K562 (cell line): ENCODE data around the gene CCDC106. TPM values are rescaled to one million over a fixed set of nuclear protein-coding genes. Genes with fewer than 3 reads are reported as not detected.
A peak's percentile ranks its signal among the peaks of the same experiment; 100 is the strongest.

Source experiments
- CREB3L1 ChIP-seq: fragments of 450-650 bp; IDR thresholded peaks from 2 replicates; pipeline ENCODE4 v1.6.1; 2014; ENCODE audit warnings: low read depth, mild to moderate bottlenecking, moderate library complexity, borderline replicate concordance
- PKNOX1 ChIP-seq: fragments of 450-650 bp; IDR thresholded peaks from 2 replicates; pipeline ENCODE4 v1.6.1; 2016
- SETDB1 ChIP-seq: IDR thresholded peaks from one replicate; pipeline ENCODE4 v1.6.1; 2012; ENCODE audit warnings: low read length, control low read depth, inconsistent platforms
- SIX5 ChIP-seq, 2 experiments: IDR thresholded peaks; 2 replicates each; pipeline ENCODE4 v1.6.1; 2011; ENCODE audit warnings: low read length in 2 of 2, borderline replicate concordance in 1 of 2, low read depth in 1 of 2, mild to moderate bottlenecking in 1 of 2, moderate library complexity in 1 of 2; ENCODE audit not compliant: insufficient read depth in 1 of 2
- polyA plus RNA-seq, 8 experiments: library from polyadenylated mRNA; depleted of rRNA in 4 of 8; stranded (reverse) in 5 of 8; unstranded in 3 of 8; fragments of >200 nt; fragmentation: Nextera tagmentation in 2 of 8; fragmentation: Illumina TruSeq in 1 of 8; extraction: Ambion mirVana in 2 of 8; extraction: Trizol in 1 of 8; gene quantifications; 2 replicates each; pipeline versions ENCODE4 v1.2.1 to v1.2.3, GENCODE V29; 2011 to 2014; ENCODE audit warnings: inconsistent platforms in 1 of 8, missing spikeins in 1 of 8
- total RNA-seq, 7 experiments: library from RNA; depleted of rRNA in 6 of 7; stranded (reverse); fragments of >200 nt in 6 of 7; fragmentation: Illumina TruSeq in 2 of 7; extraction: Trizol in 2 of 7; gene quantifications; 2 replicates each; pipeline versions ENCODE4 v1.2.1 to v1.2.3, GENCODE V29; 2011 to 2021; ENCODE audit warnings: low replicate concordance in 1 of 7
- TF ChIP-seq, protein P1 (sequence below), 2 experiments: fragments of 450-650 bp; IDR thresholded peaks; 2 replicates each; pipeline ENCODE4 v1.6.1; 2016; ENCODE audit warnings: mild to moderate bottlenecking in 2 of 2, borderline replicate concordance in 1 of 2, low read depth in 1 of 2, moderate library complexity in 1 of 2

CCDC106 gene
- total and polyA plus RNA-seq, 9 of the 15 experiments (the other 6 are each of a cell fraction or from before 2014, with no cell fraction given): 0.10 to 27.5 (median 15.0) TPM; not detected in 1

GRCh38 chr19:55640043-55640576, 7.9 kb upstream of the CCDC106 start (continued):
- TF ChIP-seq, protein P1, sequence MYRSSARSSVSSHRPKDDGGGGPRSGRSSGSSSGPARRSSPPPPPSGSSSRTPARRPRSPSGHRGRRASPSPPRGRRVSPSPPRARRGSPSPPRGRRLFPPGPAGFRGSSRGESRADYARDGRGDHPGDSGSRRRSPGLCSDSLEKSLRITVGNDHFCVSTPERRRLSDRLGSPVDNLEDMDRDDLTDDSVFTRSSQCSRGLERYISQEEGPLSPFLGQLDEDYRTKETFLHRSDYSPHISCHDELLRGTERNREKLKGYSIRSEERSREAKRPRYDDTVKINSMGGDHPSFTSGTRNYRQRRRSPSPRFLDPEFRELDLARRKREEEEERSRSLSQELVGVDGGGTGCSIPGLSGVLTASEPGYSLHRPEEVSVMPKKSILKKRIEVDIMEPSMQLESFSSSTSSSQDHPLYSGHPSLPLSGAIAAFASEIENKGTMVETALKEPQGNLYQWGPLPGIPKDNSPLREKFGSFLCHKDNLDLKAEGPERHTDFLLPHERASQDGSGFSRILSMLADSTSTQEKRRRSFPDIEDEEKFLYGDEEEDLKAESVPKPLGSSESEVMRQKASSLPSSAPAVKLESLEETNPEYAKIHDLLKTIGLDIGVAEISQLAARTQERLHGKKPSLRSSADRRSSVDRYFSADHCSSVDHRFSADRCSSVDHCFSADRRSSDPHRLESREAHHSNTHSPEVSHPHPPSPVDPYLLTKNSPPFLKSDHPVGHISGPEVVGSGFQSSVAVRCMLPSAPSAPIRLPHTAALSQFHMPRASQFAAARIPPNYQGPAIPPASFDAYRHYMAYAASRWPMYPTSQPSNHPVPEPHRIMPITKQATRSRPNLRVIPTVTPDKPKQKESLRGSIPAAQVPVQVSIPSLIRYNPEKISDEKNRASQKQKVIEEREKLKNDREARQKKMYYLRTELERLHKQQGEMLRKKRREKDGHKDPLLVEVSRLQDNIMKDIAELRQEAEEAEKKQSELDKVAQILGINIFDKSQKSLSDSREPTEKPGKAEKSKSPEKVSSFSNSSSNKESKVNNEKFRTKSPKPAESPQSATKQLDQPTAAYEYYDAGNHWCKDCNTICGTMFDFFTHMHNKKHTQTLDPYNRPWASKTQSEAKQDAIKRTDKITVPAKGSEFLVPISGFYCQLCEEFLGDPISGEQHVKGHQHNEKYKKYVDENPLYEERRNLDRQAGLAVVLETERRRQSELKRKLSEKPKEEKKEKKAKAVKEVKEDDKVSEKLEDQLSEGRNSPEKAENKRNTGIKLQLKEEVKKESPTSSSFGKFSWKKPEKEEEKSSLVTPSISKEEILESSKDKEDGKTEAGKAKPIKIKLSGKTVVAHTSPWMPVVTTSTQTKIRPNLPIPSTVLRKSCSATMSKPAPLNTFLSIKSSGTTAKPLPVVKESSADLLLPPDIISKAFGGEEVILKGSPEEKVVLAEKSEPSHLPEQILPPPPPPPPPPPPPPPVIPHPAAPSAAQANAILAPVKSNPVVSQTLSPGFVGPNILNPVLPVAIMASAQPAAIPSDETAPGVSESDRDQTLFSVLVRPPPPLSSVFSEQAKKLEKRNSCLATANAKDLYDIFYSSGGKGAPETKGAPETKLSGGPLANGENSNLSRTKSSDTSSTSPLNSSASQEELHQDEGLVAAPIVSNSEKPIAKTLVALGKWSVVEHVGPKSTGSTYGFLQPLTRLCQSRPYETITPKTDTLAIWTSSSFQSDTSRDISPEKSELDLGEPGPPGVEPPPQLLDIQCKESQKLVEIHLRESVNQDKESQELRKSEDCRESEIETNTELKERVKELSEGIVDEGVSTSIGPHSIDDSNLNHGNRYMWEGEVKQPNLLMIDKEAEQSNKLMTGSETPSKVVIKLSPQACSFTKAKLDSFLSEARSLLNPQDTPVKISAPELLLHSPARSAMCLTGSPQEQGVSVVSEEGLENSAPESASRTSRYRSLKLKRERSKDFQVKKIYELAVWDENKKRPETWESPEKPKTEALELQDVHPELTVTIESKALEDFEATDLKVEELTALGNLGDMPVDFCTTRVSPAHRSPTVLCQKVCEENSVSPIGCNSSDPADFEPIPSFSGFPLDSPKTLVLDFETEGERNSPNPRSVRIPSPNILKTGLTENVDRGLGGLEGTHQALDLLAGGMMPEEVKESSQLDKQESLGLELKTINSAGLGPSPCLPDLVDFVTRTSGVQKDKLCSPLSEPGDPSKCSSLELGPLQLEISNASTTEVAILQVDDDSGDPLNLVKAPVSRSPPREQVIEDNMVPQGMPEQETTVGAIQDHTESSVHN (IDR thresholded peaks at IDR 0.05; ENCODE audit: borderline replicate concordance in 1 of 2, low read depth in 1 of 2): no peak
- no peak for TF ChIP-seq PKNOX1
- no peak for TF ChIP-seq SIX5 (IDR thresholded peaks at IDR 0.05; ENCODE audit: borderline replicate concordance in 1 of 2, insufficient read depth in 1 of 2, low read depth in 1 of 2, low read length in 2 of 2)
- no peak for TF ChIP-seq SETDB1
- TF ChIP-seq CREB3L1: peak; percentile 98
- TF ChIP-seq, all 486 proteins: peak for 155
